Measurements from ENCODE around the gene MAD1L1.
A peak's percentile ranks its signal among the peaks of the same experiment; 100 is the strongest.

MAD1L1 gene

GRCh38 chr7:2120251-2120660 is 112.5 kb downstream of the MAD1L1 start:
- no peak for DNase-seq

GRCh38 chr7:2118630-2119190 is 114.0 kb downstream of the MAD1L1 start:
- no peak for DNase-seq

- no peak for DNase-seq
These were observed 114.7 kb downstream of the MAD1L1 start for GRCh38 chr7:2118056-2118455.

DNA sequence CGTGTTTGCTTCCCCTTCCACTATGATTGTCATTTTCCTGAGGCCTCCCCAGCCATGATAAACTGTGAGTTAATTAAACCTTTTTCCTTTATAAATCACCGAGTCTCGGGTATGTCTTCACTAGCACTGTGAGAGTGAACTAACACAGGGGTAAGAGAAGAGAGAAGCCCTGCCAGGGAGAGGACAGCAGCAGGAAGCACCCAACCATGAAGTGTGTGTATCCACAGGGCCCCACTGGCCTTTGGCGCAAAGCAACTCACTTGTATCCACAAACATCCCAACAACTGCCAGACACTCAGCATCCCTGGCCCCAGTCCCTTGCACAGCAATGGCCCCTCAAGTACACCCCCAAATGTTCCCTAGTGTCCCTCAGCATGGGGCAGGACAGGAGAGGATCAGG is 115.1 kb downstream of the MAD1L1 start:
- DNase-seq = no peak

DNA sequence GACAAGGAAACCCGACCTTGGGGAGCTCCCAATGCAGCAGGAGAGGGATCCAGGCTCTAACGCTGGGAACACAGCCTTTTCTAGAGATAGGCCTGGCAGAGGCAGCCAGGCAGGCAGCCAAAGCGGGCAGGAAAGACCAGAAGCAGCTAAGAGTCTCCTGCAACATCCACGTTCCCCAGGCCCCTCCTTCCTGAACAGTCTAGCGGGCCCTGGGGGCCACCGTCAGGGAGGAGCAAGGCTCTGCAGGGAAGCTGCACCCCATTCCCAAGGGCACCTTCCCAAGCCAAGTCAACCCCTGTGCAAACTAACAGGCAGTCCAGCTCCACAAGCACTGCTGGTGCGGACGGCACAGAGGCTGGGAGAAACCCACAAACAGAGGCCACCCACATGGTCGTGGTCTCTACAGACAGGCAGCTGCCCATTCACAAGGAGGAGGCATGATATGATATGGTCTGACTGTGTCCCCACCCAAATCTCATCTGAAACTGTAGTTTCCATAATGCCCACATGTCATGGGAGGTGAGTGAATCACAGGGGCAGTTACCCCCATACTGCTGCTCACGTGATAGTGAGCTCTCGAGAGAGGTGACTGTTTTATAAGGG is 115.7 kb downstream of the MAD1L1 start:
- DNase-seq = peak in 42 of 56 donors; percentile 17 to 83 (median 54)

- DNase-seq = no peak
These were observed 116.3 kb downstream of the MAD1L1 start for GRCh38 chr7:2116448-2116810.

- DNase-seq = peak in 11 of 56 donors; percentile 18 to 44 (median 27)
These were observed 116.8 kb downstream of the MAD1L1 start for GRCh38 chr7:2115760-2116447.

- no peak for DNase-seq
These were observed 117.6 kb downstream of the MAD1L1 start for GRCh38 chr7:2114926-2115759.

- DNase-seq = no peak
These were observed 118.7 kb downstream of the MAD1L1 start for GRCh38 chr7:2114052-2114451.

DNA sequence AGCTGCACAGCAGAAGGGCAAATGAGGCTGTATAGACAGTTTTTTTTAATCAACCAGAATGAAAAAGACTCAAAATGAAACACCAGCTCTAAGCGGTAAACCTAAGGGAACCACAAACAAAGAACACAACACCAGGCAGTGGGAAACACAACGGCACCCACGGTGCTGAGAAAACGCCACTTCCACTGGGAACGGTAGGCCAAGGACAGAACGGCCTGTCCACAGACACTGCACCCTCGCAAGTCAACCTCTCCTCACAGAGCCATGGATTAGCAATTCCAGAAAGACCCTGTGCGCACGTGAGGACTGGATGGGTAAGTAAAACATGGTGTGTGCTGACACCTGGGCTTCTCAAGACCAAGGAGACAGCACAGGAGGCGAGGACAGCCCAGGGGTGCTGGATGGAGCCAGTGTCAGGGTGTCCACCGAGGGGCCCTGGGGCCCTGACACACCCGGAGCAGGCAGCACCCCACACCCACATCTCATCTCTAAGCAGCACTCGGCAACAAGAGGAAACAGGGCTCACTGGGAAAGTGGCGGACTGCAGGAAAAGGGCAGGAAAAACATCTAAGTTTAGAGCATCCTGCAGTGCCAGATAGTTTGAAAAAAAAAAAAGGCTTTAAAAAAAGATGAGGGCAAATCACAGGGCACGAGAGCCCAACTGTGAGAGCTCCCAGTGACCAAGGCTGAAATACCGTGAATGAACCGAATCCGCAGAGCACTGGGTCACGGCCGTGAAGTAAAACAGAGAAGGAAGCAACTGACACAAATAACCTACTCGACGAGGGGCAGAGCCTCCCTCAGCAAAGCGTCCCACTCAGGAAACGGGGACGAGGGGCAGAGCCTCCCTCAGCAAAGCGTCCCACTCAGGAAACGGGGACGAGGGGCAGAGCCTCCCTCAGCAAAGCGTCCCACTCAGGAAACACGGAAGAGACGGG is 120.2 kb downstream of the MAD1L1 start:
- DNase-seq = no peak

DNA sequence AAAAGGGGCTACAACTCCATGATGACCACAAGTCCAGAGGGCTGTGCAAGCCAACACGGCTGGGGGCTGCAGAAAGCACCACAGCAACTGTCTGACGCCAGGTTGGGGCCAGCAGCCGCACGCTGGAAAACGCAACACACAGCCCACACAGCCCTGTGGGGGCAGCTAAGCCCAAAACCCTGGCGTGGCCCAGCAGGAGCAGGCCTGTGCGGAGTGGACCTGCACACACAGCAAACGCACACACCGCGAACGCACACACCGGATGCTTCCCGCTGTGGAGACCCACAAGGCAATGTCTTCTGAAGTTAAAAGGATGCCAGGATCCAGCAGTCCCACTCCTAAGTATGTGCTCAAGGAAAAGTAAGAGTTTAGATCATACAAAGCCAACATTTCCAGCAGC is 121.2 kb downstream of the MAD1L1 start:
- DNase-seq = no peak

DNA sequence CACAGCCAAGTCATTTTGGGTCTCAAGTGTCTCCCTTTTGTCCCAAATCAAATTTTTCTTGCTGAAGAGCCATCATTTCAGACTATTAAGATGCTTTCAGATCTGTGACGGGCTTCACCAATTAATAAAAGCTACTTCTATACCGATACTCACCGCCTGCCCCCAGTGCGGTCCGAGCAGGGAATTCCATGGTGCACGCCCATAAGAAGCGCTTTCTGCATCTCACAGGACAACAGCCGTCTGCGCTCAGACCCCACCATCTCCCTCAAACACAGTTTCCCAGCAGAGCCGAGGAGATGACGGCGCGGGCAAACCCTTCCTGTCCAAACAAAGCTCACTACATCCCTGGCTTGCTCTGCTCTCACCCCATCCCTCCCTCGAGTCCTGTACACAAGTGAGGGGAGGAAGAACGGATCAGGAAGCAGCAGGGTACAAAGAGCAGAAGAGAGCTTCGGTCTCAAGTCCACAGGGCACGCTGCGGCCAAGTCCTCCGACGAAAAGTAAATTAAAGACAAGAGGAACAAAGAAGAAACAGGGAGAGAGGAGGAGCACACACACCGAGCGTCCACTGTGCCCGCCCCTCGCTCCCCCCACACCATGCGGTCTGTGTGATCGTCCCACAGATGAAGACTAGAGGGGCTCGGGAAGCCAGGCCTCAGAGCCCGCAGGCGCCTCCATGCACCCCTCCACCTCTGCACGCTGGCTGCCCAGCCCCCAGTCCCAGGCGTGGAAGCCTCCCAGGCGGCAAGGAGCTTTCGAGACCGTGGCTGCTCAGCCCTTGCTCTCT is 121.9 kb downstream of the MAD1L1 start:
- DNase-seq = no peak

GRCh38 chr7:2109936-2110609 is 122.7 kb downstream of the MAD1L1 start:
- peak in 5 of 56 donors; percentile 18 to 34 (median 30) for DNase-seq

DNA sequence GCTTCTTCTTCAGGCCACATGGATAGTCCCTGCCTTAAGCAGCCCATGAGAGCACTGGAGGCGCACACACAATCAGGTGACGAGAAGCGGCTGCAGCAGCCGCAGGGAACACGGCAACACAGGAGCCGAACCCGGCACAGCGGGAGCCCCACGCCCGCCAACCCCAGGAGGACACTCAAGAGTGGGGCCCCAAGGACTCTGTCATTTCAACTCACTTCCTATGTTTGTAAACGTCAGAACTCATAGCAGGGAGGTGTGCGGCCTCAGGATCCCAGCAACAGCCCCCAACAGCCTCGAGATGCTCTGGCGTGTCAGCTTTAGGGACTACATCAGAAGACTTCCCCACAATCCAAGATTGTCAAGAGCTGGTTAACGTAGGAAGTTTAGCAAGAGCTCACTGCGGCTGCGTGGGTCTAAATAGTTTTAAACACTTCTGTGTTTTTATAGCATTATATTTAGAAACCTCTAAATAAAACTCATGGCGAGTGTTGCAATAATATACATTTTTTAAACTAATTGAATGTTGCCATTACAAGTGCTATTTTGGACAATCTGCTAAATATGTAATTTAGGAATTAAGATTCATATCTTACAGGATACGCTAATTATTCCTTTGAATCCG is 123.4 kb downstream of the MAD1L1 start:
- peak in 5 of 56 donors; percentile 15 to 43 (median 41) for DNase-seq

DNA sequence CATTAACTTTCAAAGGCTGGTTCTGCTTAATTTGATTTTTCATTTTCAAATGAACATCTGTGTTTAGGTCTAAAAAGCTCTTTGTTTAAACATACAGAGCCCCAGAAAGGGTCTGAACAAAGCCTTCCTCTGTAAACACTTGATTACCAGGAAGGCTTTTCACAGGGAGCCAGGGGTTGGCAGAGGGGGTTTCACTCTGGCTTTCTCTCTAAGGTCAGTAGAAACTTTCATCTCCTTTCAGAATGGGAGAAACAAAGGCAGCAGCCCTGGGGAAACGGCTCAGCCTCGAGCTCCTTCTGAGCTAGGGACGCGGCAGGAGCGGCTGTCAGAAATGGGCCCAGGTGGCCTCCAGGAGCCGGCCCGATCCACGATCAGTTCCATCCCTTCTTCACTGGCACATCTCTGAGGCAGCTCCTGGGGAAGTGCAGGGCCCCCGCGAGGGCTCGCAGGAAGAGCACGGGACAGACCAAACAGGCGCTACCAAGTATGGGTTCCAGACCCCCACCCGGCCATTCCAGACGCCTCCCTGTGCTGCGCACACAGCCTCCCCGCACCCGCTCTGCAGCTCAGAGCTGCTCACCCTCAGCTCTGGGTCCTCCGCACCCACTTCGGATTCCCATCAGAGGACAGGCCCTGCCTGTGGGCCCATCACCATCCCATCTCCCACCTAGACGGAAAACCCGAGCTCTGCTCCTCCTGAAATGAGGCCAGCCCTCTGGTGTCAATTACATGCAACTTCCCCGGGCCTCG is 124.1 kb downstream of the MAD1L1 start:
- DNase-seq = peak in 37 of 56 donors; percentile 22 to 76 (median 53)

GRCh38 chr7:2108071-2108455 is 124.7 kb downstream of the MAD1L1 start:
- DNase-seq = no peak

GRCh38 chr7:2107386-2108070 is 125.2 kb downstream of the MAD1L1 start:
- peak in 25 of 56 donors; percentile 20 to 65 (median 45) for DNase-seq
